Chondrocyte (in vitro differentiated cells): Measurements from ENCODE around the gene PIP5K1B. TPM values are rescaled to one million over a fixed set of nuclear protein-coding genes. Genes with fewer than 3 reads are reported as not detected.

Source experiments
- DNase-seq: peaks from one replicate; pipeline ENCODE4 v3.0.0; 2021; ENCODE audit warnings: mixed read lengths, low spot score
- H3K27ac Mint-ChIP-seq: one replicate; pipeline ENCODE4 v1.8.0; 2021; ENCODE audit warnings: mild to moderate bottlenecking, moderate library complexity, mixed read lengths; ENCODE audit not compliant: unreplicated experiment
- H3K27me3 Mint-ChIP-seq: 2 replicates; pipeline ENCODE4 v1.8.0; 2021; ENCODE audit warnings: low read depth, mixed read lengths
- H3K36me3 Mint-ChIP-seq: 2 replicates; pipeline ENCODE4 v1.8.0; 2021; ENCODE audit warnings: low read depth, mixed read lengths
- H3K4me1 Mint-ChIP-seq: 2 replicates; pipeline ENCODE4 v1.8.0; 2021; ENCODE audit warnings: low read depth, mild to moderate bottlenecking, mixed read lengths
- H3K4me3 Mint-ChIP-seq: one replicate; pipeline ENCODE4 v1.8.0; 2021; ENCODE audit warnings: mild to moderate bottlenecking, moderate library complexity, mixed read lengths; ENCODE audit not compliant: unreplicated experiment
- H3K9me3 Mint-ChIP-seq: 2 replicates; pipeline ENCODE4 v1.8.0; 2021; ENCODE audit warnings: low read depth, mixed read lengths
- CTCF ChIP-seq: fragments of 200-600 bp; sonication (generic); IDR thresholded peaks from 2 replicates; pipeline ENCODE4 v1.5.0; 2021; ENCODE audit warnings: antibody characterized with exemption, mild to moderate bottlenecking, moderate library complexity
- total RNA-seq: library from RNA; stranded (reverse); gene quantifications from 3 replicates; pipeline ENCODE4 v1.2.1, GENCODE V29; 2021

The PIP5K1B gene
- total RNA-seq, 1 donor from 2014 or later: not detected

- Mint-ChIP-seq H3K4me1 (no peaks in the 10 kb centered on the region), H3K27ac (no peak overlapping the region), H3K4me3 (no peak overlapping the region), H3K27me3 (peaks cover 6% of the 10 kb centered on the region), H3K36me3 (no peaks in the 10 kb centered on the region), H3K9me3 (peaks cover 5% of the 10 kb centered on the region)
- DNase-seq: no peak
- no peak for TF ChIP-seq CTCF
These were observed 23.7 kb downstream of the PIP5K1B start for GRCh38 chr9:68728731-68729130.

- Mint-ChIP-seq H3K36me3 (no peaks in the 10 kb centered on the region), H3K9me3 (no peaks in the 10 kb centered on the region), H3K4me3 (no peak overlapping the region), H3K4me1 (no peaks in the 10 kb centered on the region), H3K27ac (no peak overlapping the region), H3K27me3 (peaks cover 10% of the 10 kb centered on the region)
- no peak for TF ChIP-seq CTCF
- DNase-seq: no peak
These were observed 25.7 kb downstream of the PIP5K1B start for GRCh38 chr9:68730570-68731235.

DNA sequence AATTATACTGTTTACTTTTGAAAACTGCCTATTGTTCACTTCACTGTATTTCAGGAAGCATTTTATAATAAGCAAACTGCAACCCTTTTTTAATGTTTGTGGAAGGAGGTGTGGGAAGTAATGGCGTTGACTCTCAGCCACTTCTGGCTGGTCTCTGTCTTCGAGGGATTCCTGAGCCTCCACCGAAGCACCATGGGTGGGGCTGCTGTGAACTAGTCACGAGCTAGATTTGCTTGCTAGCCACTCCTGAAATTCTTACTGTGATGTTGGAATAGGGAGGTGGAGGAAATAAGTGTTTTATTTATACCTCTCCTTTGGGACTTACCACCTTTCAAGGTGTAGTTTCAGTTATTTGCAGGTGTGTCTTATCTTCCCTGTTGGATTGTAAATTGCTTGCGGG, 26.8 kb downstream of the PIP5K1B start:
- no peak for DNase-seq
- H3K4me1 Mint-ChIP-seq: no peaks in the 10 kb centered on the region
- no peaks in the 10 kb centered on the region for H3K36me3 Mint-ChIP-seq
- H3K27me3 Mint-ChIP-seq: peaks cover 10% of the 10 kb centered on the region
- no peak for TF ChIP-seq CTCF
- H3K9me3 Mint-ChIP-seq: no peaks in the 10 kb centered on the region
- no peak overlapping the region for H3K4me3 Mint-ChIP-seq
- H3K27ac Mint-ChIP-seq: no peak overlapping the region

DNA sequence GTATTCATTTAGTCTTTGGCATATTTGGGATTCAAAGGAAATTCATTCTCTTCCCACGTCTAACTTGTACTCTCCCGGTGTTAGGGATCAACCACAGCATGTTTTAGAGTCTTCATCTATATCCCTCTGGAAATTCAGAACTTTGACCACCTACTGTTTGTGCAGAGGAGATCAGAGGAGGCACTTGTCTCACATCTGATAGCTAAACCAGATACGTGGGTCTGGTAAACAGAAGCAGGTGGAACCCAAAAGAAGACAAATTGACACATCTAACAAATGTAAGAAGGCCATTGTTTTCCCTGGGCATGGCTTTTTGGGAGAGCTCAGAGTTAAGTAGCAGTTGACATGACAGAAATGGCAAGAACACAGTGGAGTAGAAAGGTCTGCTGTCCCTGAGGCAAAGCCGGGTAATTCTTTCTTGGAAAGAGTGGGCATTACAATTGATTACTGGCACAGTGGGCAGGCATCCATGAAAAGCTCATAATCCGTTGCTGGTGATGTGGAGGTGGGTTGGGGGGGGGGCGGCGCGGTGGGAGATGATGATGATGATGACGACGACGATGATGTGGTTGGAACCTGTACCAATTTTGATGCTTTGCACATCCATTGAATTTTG, 27.5 kb downstream of the PIP5K1B start:
- Mint-ChIP-seq H3K9me3 (no peaks in the 10 kb centered on the region), H3K4me1 (no peaks in the 10 kb centered on the region), H3K27me3 (peaks cover 10% of the 10 kb centered on the region), H3K36me3 (no peaks in the 10 kb centered on the region), H3K27ac (no peak overlapping the region), H3K4me3 (no peak overlapping the region)
- TF ChIP-seq CTCF: no peak
- no peak for DNase-seq

DNA sequence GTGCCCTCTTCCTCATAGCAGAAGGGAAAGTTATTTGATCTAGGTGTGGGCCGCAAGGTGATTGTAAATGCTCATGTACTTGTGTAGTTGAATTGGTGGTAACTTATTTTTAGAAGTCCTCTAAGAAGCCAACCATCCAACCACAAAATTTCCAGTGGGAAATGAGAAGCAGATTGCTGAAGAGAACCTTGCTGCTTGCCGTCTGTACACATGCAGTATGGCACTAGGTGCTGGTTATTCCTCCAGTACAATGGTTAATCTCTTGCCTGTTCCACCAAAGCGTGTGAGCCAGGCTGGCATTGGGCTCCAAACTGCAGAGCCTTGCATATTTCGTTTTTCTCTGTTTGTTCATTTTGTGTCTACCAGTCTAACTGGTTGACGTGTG, 28.0 kb downstream of the PIP5K1B start:
- H3K27me3 Mint-ChIP-seq: peaks cover 10% of the 10 kb centered on the region
- no peaks in the 10 kb centered on the region for H3K4me1 Mint-ChIP-seq
- H3K4me3 Mint-ChIP-seq: no peak overlapping the region
- H3K36me3 Mint-ChIP-seq: no peaks in the 10 kb centered on the region
- H3K27ac Mint-ChIP-seq: no peak overlapping the region
- no peaks in the 10 kb centered on the region for H3K9me3 Mint-ChIP-seq
- DNase-seq: no peak
- TF ChIP-seq CTCF: no peak
